Posterior cingulate gyrus (tissue), 11 donors: ENCODE data around the gene NXPE2.
"Not testable (repeated sequence)": the region's sequence is repeated elsewhere in the genome, so short reads cannot be mapped to it uniquely, and the experiment has no call there.

Experiments
- DNase-seq, 10 donors: peaks; one replicate each; pipeline versions ENCODE4 v3.0.0 to v3.0.0-alpha.2; 2020 to 2021; ENCODE audit warnings: mixed read lengths in 3 of 10
- intact Hi-C: fragments of 100-400 bp; cut with DNase I; formaldehyde crosslinking; loops from one replicate; pipeline ENCODE4 v1.15.1; 2023

The NXPE2 gene

GRCh38 chr11:114678125-114679036 is at the start of gene NXPE2:
NXPE2 (plus strand) TSS chr11:114678527; CDS start chr11:114678576, 49 bp downstream.
- DNase-seq = no peak
- intact Hi-C loops = no loop called here

- DNase-seq, intact Hi-C loops: not testable (repeated sequence)
Observed at GRCh38 chr11:114631445-114631965, 46.8 kb upstream of the NXPE2 start.

GRCh38 chr11:114639440-114639839 is 38.9 kb upstream of the NXPE2 start:
- DNase-seq = peak in 1 of 10 donors; percentile 47
- intact Hi-C loops = not testable (repeated sequence)

GRCh38 chr11:114650661-114651060 is 27.7 kb upstream of the NXPE2 start:
- no peak for DNase-seq
- intact Hi-C loops = no loop called here

GRCh38 chr11:114651145-114651718 is 27.1 kb upstream of the NXPE2 start:
- intact Hi-C loops = no loop called here
- DNase-seq = no peak

GRCh38 chr11:114653148-114653547 is 25.2 kb upstream of the NXPE2 start:
- intact Hi-C loops = no loop called here
- no peak for DNase-seq

GRCh38 chr11:114664641-114665040 is 13.7 kb upstream of the NXPE2 start:
- intact Hi-C loops = no loop called here
- no peak for DNase-seq

- intact Hi-C loops = no loop called here
Observed at GRCh38 chr11:114666760-114667159, 11.6 kb upstream of the NXPE2 start.

GRCh38 chr11:114668109-114668508 is 10.2 kb upstream of the NXPE2 start:
- intact Hi-C loops = no loop called here
- no peak for DNase-seq

More at GRCh38 chr11:114666760-114667159, 11.6 kb upstream of the NXPE2 start:
- no peak for DNase-seq

GRCh38 chr11:114673661-114674060 is 4.7 kb upstream of the NXPE2 start:
- DNase-seq = no peak
- intact Hi-C loops = no loop called here

- intact Hi-C loops = no loop called here
- no peak for DNase-seq
Observed at GRCh38 chr11:114679505-114679904, 1.2 kb downstream of the NXPE2 start.

GRCh38 chr11:114683007-114683406 is 4.7 kb downstream of the NXPE2 start:
- no peak for DNase-seq
- intact Hi-C loops = no loop called here

- DNase-seq = no peak
- intact Hi-C loops = no loop called here
Observed at GRCh38 chr11:114684636-114685035, 6.3 kb downstream of the NXPE2 start.

GRCh38 chr11:114685097-114685496 is 6.8 kb downstream of the NXPE2 start:
- intact Hi-C loops = no loop called here
- no peak for DNase-seq

- DNase-seq = no peak
- intact Hi-C loops = no loop called here
Observed at GRCh38 chr11:114705280-114706024, 27.1 kb downstream of the NXPE2 start.

- no peak for DNase-seq
- intact Hi-C loops = no loop called here
Observed at GRCh38 chr11:114709960-114710359, 31.6 kb downstream of the NXPE2 start.

- DNase-seq = no peak
- intact Hi-C loops = no loop called here
Observed at GRCh38 chr11:114713756-114714155, 35.4 kb downstream of the NXPE2 start.

GRCh38 chr11:114719562-114719961 is 41.2 kb downstream of the NXPE2 start:
- intact Hi-C loops = no loop called here
- DNase-seq = peak in 1 of 10 donors; percentile 59

- intact Hi-C loops = no loop called here
- DNase-seq = no peak
Observed at GRCh38 chr11:114724916-114725524, 46.7 kb downstream of the NXPE2 start.

- intact Hi-C loops = no loop called here
- no peak for DNase-seq
Observed at GRCh38 chr11:114725623-114726022, 47.3 kb downstream of the NXPE2 start.

- intact Hi-C loops = no loop called here
- no peak for DNase-seq
Observed at GRCh38 chr11:114736806-114737205, 58.5 kb downstream of the NXPE2 start.
